Tibial artery (tissue), 4 donors: ENCODE measurements around the gene RPL21.

ENCODE experiments used
- DNase-seq, 2 donors: peaks; one replicate each; pipeline ENCODE4 v3.0.0-alpha.2; 2019
- H3K27ac ChIP-seq, 2 donors: fragments of 200-600 bp; sonication (generic) in 1 of 2; 1 replicate in 1 of 2; 2 replicates in 1 of 2; pipeline ENCODE4 v1.5.1; 2018 to 2019; ENCODE audit warnings: mild to moderate bottlenecking in 1 of 2
- H3K27me3 ChIP-seq, 2 donors: fragments of 200-600 bp; sonication (generic) in 1 of 2; one replicate each; pipeline versions ENCODE4 v1.5.1 to v1.6.0; 2016 to 2019
- H3K36me3 ChIP-seq, 3 donors: fragments of 200-600 bp; sonication (generic) in 2 of 3; one replicate each; pipeline ENCODE4 v1.5.1; 2016 to 2019; ENCODE audit warnings: mild to moderate bottlenecking in 2 of 3
- H3K4me1 ChIP-seq, 4 donors: fragments of 200-600 bp; sonication (generic) in 2 of 4; 1 replicate in 3 of 4; 2 replicates in 1 of 4; pipeline ENCODE4 v1.5.1; 2016 to 2019
- H3K4me3 ChIP-seq, 2 donors: fragments of 200-600 bp; sonication (generic) in 1 of 2; 1 replicate in 1 of 2; 2 replicates in 1 of 2; pipeline ENCODE4 v1.5.1; 2018 to 2019; ENCODE audit warnings: mild to moderate bottlenecking in 2 of 2
- H3K9me3 ChIP-seq, 3 donors: fragments of 200-600 bp; sonication (generic) in 1 of 3; one replicate each; pipeline ENCODE4 v1.5.1; 2016 to 2019
- intact Hi-C: fragments of 100-400 bp; cut with DNase I; formaldehyde crosslinking; loops from one replicate; pipeline ENCODE4 v1.15.0; 2023; ENCODE audit warnings: low total_unique reads
- TF ChIP-seq, protein P1 (sequence below), 2 experiments: fragments of 200-600 bp in 1 of 2; fragments of 450-650 bp in 1 of 2; IDR thresholded peaks; one replicate each; pipeline ENCODE4 v1.5.1; 2017 to 2019; ENCODE audit warnings: antibody characterized with exemption in 2 of 2, mild to moderate bottlenecking in 1 of 2, moderate library complexity in 1 of 2

Gene RPL21

DNA sequence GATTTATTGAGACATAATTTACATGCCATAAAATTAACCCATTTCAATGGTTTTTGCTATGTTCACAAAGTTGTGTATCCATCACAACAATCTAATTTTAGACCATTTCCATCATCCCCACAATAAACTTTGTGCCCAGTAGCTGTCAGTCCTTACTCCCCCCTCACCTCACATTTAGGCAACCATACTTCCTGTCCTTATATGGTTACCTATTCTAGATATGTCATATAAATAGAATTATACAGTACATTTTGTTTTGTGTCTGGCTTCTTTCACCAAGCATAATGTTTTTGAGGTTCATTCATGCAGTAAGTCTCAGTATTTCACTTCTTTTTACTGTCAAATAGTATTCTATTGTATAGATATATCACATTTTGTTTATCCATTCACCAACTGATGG is 23.2 kb upstream of the RPL21 start:
- TF ChIP-seq, protein P1, sequence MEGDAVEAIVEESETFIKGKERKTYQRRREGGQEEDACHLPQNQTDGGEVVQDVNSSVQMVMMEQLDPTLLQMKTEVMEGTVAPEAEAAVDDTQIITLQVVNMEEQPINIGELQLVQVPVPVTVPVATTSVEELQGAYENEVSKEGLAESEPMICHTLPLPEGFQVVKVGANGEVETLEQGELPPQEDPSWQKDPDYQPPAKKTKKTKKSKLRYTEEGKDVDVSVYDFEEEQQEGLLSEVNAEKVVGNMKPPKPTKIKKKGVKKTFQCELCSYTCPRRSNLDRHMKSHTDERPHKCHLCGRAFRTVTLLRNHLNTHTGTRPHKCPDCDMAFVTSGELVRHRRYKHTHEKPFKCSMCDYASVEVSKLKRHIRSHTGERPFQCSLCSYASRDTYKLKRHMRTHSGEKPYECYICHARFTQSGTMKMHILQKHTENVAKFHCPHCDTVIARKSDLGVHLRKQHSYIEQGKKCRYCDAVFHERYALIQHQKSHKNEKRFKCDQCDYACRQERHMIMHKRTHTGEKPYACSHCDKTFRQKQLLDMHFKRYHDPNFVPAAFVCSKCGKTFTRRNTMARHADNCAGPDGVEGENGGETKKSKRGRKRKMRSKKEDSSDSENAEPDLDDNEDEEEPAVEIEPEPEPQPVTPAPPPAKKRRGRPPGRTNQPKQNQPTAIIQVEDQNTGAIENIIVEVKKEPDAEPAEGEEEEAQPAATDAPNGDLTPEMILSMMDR (IDR thresholded peaks at IDR 0.05), result no peak
- no peaks in the 10 kb centered on the region for H3K27me3 ChIP-seq
- peaks cover 0 to 24% (median 0%) of the 10 kb centered on the region in 3 donors for H3K9me3 ChIP-seq
- peaks cover 0 to 9% (median 0%) of the 10 kb centered on the region in 4 donors for H3K4me1 ChIP-seq
- no peak overlapping the region for H3K27ac ChIP-seq
- no peaks in the 10 kb centered on the region for H3K36me3 ChIP-seq
- no peak for DNase-seq
- intact Hi-C loops, result no loop called here
- no peak overlapping the region for H3K4me3 ChIP-seq

DNA sequence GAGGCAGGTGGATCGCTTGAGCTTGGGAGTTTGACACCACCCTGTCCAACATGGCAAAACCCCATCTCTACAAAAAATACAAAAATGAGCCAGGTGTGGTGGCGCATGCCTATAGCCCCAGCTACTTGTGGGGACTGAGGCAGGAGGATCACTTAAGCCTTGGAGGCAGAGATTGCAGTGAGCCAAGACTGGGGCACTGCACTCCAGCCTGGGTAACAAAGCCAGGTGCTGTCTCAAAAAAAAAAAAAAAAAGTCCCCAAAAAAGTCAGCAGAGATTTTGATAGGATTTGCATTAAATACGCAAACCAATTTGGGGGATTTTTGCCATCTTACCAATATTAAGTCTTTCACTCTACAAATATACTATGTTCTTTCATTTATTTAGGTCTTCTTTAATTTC is 21.7 kb upstream of the RPL21 start:
- intact Hi-C loops, result no loop called here
- no peak overlapping the region for H3K27ac ChIP-seq
- H3K9me3 ChIP-seq, result peaks cover 0 to 24% (median 0%) of the 10 kb centered on the region in 3 donors
- H3K4me3 ChIP-seq, result no peak overlapping the region
- DNase-seq, result no peak
- H3K36me3 ChIP-seq, result no peaks in the 10 kb centered on the region
- TF ChIP-seq, protein P1 (IDR thresholded peaks at IDR 0.05), result no peak
- H3K4me1 ChIP-seq, result peaks cover 0 to 9% (median 0%) of the 10 kb centered on the region in 4 donors
- no peaks in the 10 kb centered on the region for H3K27me3 ChIP-seq

DNA sequence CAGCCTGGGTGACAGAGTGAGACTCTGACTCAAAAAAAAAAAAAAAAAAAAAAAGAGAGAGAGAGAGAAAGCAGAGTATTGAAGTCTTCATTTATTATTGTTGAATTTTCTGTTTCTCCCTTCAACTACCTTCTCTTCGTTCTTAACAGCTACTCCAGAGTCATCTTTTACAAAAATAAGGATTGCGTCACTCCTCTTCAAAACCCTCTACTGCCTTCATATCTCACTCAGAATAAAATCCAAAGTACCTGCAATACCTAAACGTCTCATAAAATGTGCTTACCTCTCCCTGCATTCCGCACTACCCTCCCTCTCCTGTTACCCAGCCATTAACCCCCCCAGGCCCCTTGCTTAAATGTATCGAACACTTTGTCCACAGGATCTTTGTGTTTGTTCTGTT is 17.4 kb upstream of the RPL21 start:
- no peak for DNase-seq
- H3K27ac ChIP-seq, result no peak overlapping the region
- no peaks in the 10 kb centered on the region for H3K4me1 ChIP-seq
- TF ChIP-seq, protein P1 (IDR thresholded peaks at IDR 0.05), result no peak
- intact Hi-C loops, result no loop called here
- no peaks in the 10 kb centered on the region for H3K36me3 ChIP-seq
- no peak overlapping the region for H3K4me3 ChIP-seq
- H3K27me3 ChIP-seq, result no peaks in the 10 kb centered on the region
- H3K9me3 ChIP-seq, result peaks cover 0 to 18% (median 0%) of the 10 kb centered on the region in 3 donors

DNA sequence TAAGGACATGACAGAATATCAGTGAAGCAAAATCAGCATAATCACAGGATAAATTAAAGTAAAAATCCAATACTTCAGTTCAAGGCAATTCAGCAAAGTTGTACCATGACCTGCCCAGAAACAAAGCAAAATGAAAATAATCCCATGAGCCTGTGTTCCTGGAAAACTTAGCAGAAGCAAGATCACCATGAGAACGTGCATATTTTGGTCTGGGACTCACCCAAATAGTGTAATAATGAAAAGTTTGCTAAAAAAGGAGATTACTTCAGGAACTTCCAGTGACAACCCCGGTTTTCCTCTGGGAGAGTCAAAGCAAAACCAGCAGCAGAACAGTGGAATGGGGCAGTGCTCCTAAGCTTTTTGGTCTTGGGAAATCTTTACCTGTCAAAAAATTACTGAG is 14.9 kb upstream of the RPL21 start:
- intact Hi-C loops, result no loop called here
- Histone ChIP-seq H3K9me3 (peaks cover 0 to 12% (median 0%) of the 10 kb centered on the region in 3 donors), H3K4me3 (no peak overlapping the region), H3K36me3 (no peaks in the 10 kb centered on the region), H3K4me1 (no peaks in the 10 kb centered on the region), H3K27me3 (no peaks in the 10 kb centered on the region), H3K27ac (no peak overlapping the region)
- TF ChIP-seq, protein P1 (IDR thresholded peaks at IDR 0.05), result no peak
- DNase-seq, result no peak

DNA sequence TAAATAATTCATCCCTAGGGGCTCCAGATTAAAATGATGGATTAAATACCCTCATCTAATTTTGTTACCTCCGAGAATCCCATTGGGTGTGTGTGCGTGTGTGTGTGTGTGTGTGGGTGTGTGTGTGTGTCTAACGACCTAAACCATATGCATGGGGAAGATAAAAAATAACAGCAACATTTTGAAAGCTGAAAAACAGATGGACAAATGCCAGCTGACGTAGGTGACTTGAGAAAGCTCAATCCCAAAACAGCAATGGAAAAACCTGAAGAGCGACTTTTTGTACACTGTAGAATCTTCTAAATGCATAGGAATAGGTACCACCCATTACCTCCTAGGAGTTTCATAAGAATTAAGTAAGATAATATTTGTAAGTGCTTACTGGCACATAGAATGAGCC is 8.7 kb upstream of the RPL21 start:
- Histone ChIP-seq H3K4me3 (no peak overlapping the region), H3K27me3 (no peaks in the 10 kb centered on the region), H3K27ac (no peak overlapping the region), H3K4me1 (no peaks in the 10 kb centered on the region), H3K36me3 (no peaks in the 10 kb centered on the region), H3K9me3 (no peaks in the 10 kb centered on the region)
- no peak for DNase-seq
- intact Hi-C loops, result loop anchor here (10.0 kb wide), 1 partner anchor 382 kb away; the partner anchor contains the start of genes LNX2 and POLR1D
- TF ChIP-seq, protein P1 (IDR thresholded peaks at IDR 0.05), result no peak

DNA sequence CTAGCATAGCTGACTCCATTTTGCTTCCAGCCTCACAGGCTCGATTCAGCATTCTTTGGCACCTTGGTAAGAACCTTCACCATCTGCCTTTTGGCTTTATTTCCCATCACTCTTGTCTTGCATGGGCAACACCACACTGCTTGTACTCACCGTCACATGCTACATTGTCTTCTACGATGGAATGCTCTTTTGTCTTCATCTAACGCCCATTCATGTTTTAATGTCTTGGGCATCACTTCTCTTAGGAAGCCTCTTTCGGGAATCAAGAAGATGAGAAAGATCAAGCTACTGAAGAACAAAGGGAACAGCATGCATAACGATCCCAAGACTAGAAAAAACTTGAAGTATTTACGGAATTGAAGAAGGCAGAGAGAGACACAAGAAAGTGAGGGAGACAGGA is 5.7 kb upstream of the RPL21 start:
- TF ChIP-seq, protein P1 (IDR thresholded peaks at IDR 0.05), result no peak
- no peak for DNase-seq
- Histone ChIP-seq H3K4me1 (peaks cover 0 to 8% (median 2%) of the 10 kb centered on the region in 4 donors), H3K9me3 (no peaks in the 10 kb centered on the region), H3K27me3 (no peaks in the 10 kb centered on the region), H3K4me3 (no peak overlapping the region), H3K36me3 (no peaks in the 10 kb centered on the region), H3K27ac (no peak overlapping the region)
- intact Hi-C loops, result loop anchor here (10.0 kb wide), 1 partner anchor 379 kb away; the partner anchor contains the start of genes LNX2 and POLR1D
